ENCODE measurements around the gene BRWD1. TPM values are rescaled to one million over a fixed set of nuclear protein-coding genes. Genes with fewer than 3 reads are reported as not detected.

Gene BRWD1
- total RNA-seq, 1 experiment from 2014 or later = 28.8 TPM

- Mint-ChIP-seq H3K27me3 (ENCODE audit: unreplicated experiment) (no peaks in the 10 kb centered on the region), H3K36me3 (ENCODE audit: insufficient read depth, unreplicated experiment) (peaks cover 42% of the 10 kb centered on the region), H3K4me3 (ENCODE audit: low read depth, unreplicated experiment) (peak overlapping the region; percentile 96), H3K4me1 (ENCODE audit: low read depth, unreplicated experiment) (peaks cover 8% of the 10 kb centered on the region), H3K27ac (ENCODE audit: unreplicated experiment) (peak overlapping the region; percentile 80), H3K9me3 (ENCODE audit: low read depth, unreplicated experiment) (no peaks in the 10 kb centered on the region)
- TSS peak; percentile 70 for BruUV-seq (replicated peaks)
- TF ChIP-seq CTCF (IDR thresholded peaks at IDR 0.05; ENCODE audit: unreplicated experiment) = no peak
- CTCF ChIA-PET = interaction anchor here (0.7 to 1.4 kb wide), 2 partner anchors 73 to 98 kb away, joined by 3 to 4 read pairs; no protein-coding TSS in a partner anchor
- peak; percentile 16 for DNase-seq
- intact Hi-C loops (cut with micrococcal nuclease; ENCODE audit: unreplicated experiment) = loop anchor here (5.0 to 10.0 kb wide), 2 partner anchors 33 to 70 kb away; partner anchors contain the start of gene HMGN1
These were observed 953 bp upstream of the BRWD1 start for GRCh38 chr21:39314143-39315027.

- Mint-ChIP-seq H3K36me3 (ENCODE audit: insufficient read depth, unreplicated experiment) (peaks cover 54% of the 10 kb centered on the region), H3K27ac (ENCODE audit: unreplicated experiment) (peak overlapping the region; percentile 93), H3K4me3 (ENCODE audit: low read depth, unreplicated experiment) (peak overlapping the region; percentile 96), H3K27me3 (ENCODE audit: unreplicated experiment) (no peaks in the 10 kb centered on the region), H3K9me3 (ENCODE audit: low read depth, unreplicated experiment) (no peaks in the 10 kb centered on the region), H3K4me1 (ENCODE audit: low read depth, unreplicated experiment) (peaks cover 8% of the 10 kb centered on the region)
- no peak for TF ChIP-seq CTCF (IDR thresholded peaks at IDR 0.05; ENCODE audit: unreplicated experiment)
- BruUV-seq (replicated peaks) = no TSS peak
- CTCF ChIA-PET = interaction anchor here (0.6 to 1.4 kb wide), 3 partner anchors 35 to 99 kb away, joined by 3 to 7 read pairs (median 3); no protein-coding TSS in a partner anchor
- intact Hi-C loops (cut with micrococcal nuclease; ENCODE audit: unreplicated experiment) = loop anchor here (5.0 to 10.0 kb wide), 2 partner anchors 34 to 72 kb away; partner anchors contain the start of gene HMGN1
- no peak for DNase-seq
These were observed 326 bp downstream of the BRWD1 start for GRCh38 chr21:39313042-39313570.

- H3K36me3 Mint-ChIP-seq (ENCODE audit: insufficient read depth, unreplicated experiment) = peaks cover 54% of the 10 kb centered on the region
- peak; percentile 88 for DNase-seq
- CTCF ChIA-PET = interaction anchor here (0.6 to 1.0 kb wide), 3 partner anchors 36 to 1848 kb away, joined by 3 to 7 read pairs (median 3); no protein-coding TSS in a partner anchor
- no TSS peak for BruUV-seq (replicated peaks)
- H3K9me3 Mint-ChIP-seq (ENCODE audit: low read depth, unreplicated experiment) = no peaks in the 10 kb centered on the region
- H3K27ac Mint-ChIP-seq (ENCODE audit: unreplicated experiment) = peak overlapping the region; percentile 86
- intact Hi-C loops (cut with micrococcal nuclease; ENCODE audit: unreplicated experiment) = loop anchor here (5.0 to 10.0 kb wide), 2 partner anchors 35 to 72 kb away; partner anchors contain the start of gene HMGN1
- H3K4me3 Mint-ChIP-seq (ENCODE audit: low read depth, unreplicated experiment) = peak overlapping the region; percentile 96
- TF ChIP-seq CTCF (IDR thresholded peaks at IDR 0.05; ENCODE audit: unreplicated experiment) = no peak
- no peaks in the 10 kb centered on the region for H3K27me3 Mint-ChIP-seq (ENCODE audit: unreplicated experiment)
- peaks cover 8% of the 10 kb centered on the region for H3K4me1 Mint-ChIP-seq (ENCODE audit: low read depth, unreplicated experiment)
These were observed 1.1 kb downstream of the BRWD1 start for GRCh38 chr21:39312112-39313041.

- Mint-ChIP-seq H3K36me3 (ENCODE audit: insufficient read depth, unreplicated experiment) (peaks cover 54% of the 10 kb centered on the region), H3K27ac (ENCODE audit: unreplicated experiment) (no peak overlapping the region)
- CTCF ChIA-PET = no interaction called here
These were observed 2.3 kb downstream of the BRWD1 start for GRCh38 chr21:39311164-39311563.

More at GRCh38 chr21:39311164-39311563, 2.3 kb downstream of the BRWD1 start:
- Mint-ChIP-seq H3K9me3 (ENCODE audit: low read depth, unreplicated experiment) (no peaks in the 10 kb centered on the region), H3K4me3 (ENCODE audit: low read depth, unreplicated experiment) (no peak overlapping the region), H3K4me1 (ENCODE audit: low read depth, unreplicated experiment) (peaks cover 8% of the 10 kb centered on the region), H3K27me3 (ENCODE audit: unreplicated experiment) (no peaks in the 10 kb centered on the region)
- no TSS peak for BruUV-seq (replicated peaks)
- DNase-seq = no peak
- intact Hi-C loops (cut with micrococcal nuclease; ENCODE audit: unreplicated experiment) = loop anchor here (5.0 to 10.0 kb wide), 2 partner anchors 36 to 74 kb away; partner anchors contain the start of gene HMGN1
- no peak for TF ChIP-seq CTCF (IDR thresholded peaks at IDR 0.05; ENCODE audit: unreplicated experiment)

All from Calu3 (cell line).